HG03196 (cell line): ENCODE data around the gene DIP2B.
"Not testable (repeated sequence)": the region's sequence is repeated elsewhere in the genome, so short reads cannot be mapped to it uniquely, and the experiment has no call there.

Experiments used
- ATAC-seq: cut with Tn5 transposase; IDR thresholded peaks from one replicate; pipeline ENCODE4 v1.9.1; 2021; ENCODE audit not compliant: unreplicated experiment

Gene DIP2B

GRCh38 chr12:50547742-50548141, 43.0 kb downstream of the DIP2B start:
- no peak for ATAC-seq

- no peak for ATAC-seq
Measured at GRCh38 chr12:50549885-50550284, 45.1 kb downstream of the DIP2B start.

DNA sequence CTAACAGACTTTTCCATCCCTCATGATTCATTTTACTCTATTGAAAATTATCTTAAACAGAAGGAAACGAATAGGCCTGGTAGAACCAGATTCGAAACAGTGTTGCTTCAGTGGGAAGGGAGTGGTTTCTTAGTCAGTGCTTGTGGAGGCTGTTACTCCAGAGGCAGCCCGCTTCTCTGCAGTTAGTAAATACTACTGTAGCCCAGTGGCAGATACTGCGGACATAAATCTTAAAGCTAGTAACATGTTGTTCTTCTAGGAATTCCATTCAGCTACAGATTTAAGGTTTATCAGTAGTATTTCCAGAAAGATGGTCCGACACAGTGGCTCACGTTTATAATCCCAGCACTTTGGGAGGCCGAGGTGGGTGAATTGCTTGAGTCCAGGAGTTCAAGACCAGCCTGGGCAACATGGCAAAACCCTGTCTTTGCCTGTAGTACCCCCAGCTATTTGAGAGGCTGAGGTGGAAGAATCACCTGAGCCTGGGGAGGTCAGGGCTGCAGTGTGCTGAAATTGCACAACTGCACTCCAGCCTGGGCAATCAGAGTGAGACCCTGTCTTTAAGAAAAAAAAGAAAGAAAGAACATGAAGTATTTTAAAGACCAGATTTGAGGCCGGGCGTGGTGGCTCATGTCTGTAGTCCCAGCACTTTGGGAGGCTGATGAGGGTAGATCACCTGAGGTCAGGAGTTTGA, 45.9 kb downstream of the DIP2B start:
- no peak for ATAC-seq

DNA sequence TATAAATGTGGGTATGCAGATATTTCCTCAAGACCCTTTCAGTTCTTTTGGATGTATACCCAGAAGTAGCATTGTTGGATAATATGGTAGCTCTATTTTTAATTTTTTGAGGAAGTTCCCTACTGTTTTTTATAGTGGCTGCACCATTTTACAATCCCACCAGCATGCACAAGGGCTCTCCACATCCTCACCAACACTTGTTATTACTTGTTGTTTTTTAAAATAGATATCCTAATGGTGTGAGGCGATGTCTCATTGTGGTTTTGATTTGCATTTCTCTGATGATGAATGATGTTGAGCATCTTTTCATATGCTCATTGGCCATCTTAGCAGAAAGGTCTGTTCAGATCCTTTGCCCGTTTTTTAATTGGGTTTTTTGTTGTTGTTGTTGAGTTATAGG, 47.1 kb downstream of the DIP2B start:
- ATAC-seq: no peak

DNA sequence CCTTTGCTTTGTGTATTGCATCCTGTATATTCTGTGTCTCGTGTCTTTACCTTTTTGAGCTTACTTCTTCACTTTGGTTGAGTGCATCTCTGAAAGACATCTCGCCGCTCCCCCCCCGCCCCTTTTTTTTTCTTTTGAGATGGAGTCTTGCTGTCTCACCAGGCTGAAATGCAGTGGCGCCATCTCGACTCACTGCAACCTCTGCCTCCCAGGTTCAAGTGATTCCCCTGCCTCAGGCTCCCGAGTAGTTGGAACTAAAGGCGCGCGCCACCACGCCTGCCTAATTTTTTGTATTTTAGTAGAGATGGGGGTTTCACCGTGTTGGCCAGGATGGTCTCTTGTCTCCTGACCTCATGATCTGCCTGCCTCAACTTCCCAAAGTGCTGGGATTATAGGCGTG, 49.9 kb downstream of the DIP2B start:
- no peak for ATAC-seq

- ATAC-seq: no peak
Measured at GRCh38 chr12:50555471-50555885, 50.7 kb downstream of the DIP2B start.

- no peak for ATAC-seq
Measured at GRCh38 chr12:50556273-50556672, 51.5 kb downstream of the DIP2B start.

- not testable (repeated sequence) for ATAC-seq
Measured at GRCh38 chr12:50556796-50557195, 52.0 kb downstream of the DIP2B start.

- no peak for ATAC-seq
Measured at GRCh38 chr12:50557421-50557820, 52.6 kb downstream of the DIP2B start.

- no peak for ATAC-seq
Measured at GRCh38 chr12:50558970-50559369, 54.2 kb downstream of the DIP2B start.

GRCh38 chr12:50562520-50563433, 58.0 kb downstream of the DIP2B start:
- no peak for ATAC-seq

DNA sequence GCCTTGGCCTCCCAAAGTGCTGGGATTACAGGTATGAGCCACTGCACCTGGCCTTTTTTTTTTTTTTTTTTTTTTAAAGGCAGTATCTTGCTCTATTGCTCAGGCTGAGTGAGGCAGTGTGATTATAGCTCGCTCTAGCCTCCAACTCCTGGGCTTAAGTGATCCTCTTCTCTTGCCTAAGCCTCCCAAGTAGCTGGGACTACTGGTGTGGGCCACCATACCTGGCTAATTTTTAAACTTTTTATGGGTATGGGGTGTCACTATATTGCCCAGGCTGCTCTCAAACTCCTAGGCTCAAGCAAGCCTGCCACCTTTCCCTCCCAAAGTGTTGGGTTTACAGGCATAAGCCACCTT, 58.6 kb downstream of the DIP2B start:
- no peak for ATAC-seq

DNA sequence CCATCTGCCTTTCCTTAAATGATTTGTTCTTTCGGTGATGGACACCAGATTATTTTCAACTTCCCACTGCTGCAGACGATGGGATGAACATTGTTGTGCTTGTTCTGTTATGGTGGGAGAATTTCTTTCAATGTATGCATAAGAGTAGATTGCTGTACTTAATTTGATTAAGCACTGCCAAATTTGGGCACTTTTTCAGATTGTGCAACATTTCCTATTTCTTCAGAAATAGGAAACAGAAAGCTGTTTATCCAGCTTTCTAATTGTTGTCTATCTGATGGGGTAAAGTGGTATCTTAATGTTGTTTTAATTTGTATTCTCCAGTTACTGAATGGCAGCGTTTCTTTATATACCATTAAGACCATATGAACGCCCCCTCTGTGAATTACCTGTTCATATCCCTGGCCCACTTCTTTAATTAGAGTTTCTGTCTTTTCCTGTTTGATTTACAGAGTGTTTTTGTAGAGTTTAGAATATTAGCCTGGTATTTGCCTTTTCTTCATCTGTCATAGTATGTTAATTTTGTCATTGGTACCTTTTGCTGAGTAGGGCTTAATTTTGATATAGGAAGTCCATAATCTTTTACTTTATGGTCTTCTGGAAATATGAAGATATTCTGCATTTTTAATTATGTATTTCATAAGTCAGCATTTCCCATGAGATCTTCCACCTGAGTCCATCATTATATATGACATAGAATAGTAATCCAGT, 59.6 kb downstream of the DIP2B start:
- ATAC-seq: no peak

GRCh38 chr12:50564948-50565297, 60.1 kb downstream of the DIP2B start:
- ATAC-seq: no peak

DNA sequence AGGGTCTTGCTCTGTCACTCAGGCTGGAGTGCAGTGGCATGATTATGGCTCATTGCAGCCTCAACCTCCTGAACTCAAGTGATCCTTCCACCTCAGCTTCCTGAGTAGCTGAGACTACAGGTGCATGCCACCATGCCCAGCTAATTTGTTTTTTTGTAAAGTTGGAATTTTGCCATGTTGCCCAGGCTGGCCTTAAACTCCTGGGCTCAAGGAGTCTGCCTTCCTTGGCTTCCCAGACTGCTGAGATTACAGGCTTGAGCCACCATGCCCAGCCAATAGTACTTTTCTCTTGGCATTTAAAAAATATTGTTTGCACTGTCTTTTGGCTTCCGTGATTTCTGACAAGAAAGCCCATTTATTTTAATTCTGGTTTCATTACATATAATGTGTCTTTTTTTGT, 61.3 kb downstream of the DIP2B start:
- no peak for ATAC-seq

- no peak for ATAC-seq
Measured at GRCh38 chr12:50567926-50568325, 63.1 kb downstream of the DIP2B start.

DNA sequence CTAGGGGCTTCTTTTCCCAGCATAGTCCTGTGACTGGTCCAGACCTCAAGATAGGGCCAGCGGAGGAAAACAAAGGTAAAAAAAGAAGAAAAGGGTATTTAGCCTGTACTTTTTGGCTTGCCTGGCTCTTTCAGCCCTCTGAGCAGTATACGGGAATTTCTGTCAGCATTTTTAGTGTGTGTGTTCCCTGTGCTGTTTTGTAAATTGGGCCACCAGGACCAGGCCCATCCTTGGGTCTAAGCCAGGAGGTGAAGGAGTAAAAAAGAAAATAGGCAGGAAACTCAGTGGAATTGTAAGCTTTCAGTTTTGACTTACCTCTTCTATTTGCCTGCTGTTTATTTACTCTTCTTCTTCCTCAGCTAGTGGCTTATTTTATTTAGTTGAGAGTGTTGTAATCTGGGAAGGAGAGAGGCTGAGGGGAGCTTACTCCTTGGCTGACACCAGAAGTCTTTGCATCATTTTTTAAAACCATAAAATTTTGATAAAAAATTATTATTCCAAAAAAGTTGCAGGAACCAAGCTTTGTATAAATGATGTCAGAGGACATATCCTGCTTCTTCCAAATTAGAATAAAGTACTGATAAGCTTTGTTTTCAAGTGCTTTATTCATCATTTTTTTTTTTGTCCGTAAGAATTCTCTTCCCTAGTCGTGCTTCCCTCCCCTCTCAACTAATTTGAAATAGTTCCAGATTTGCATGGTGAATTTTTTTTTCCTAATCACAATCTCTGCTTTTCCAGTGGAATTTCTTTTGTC, 63.7 kb downstream of the DIP2B start:
- no peak for ATAC-seq

- ATAC-seq: no peak
Measured at GRCh38 chr12:50569321-50569720, 64.5 kb downstream of the DIP2B start.

DNA sequence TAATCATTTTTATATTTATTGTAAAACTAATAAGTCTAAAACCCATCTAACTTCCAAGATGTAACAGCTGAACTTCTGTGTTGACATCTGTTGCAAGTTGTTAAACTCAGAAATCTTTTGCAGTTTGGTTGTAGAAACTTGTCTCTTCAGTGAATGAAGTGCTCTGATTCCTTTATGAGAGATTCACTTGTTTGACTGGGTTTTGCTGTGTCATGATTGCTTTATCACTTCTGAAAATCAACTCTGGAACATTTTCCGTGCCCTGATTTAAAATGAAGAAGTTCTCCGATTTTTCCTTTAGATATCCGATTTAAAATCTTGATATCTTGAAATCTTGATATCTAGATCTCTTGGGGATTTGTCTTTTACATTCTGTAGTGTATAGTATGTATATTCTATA, 65.1 kb downstream of the DIP2B start:
- ATAC-seq: no peak

DNA sequence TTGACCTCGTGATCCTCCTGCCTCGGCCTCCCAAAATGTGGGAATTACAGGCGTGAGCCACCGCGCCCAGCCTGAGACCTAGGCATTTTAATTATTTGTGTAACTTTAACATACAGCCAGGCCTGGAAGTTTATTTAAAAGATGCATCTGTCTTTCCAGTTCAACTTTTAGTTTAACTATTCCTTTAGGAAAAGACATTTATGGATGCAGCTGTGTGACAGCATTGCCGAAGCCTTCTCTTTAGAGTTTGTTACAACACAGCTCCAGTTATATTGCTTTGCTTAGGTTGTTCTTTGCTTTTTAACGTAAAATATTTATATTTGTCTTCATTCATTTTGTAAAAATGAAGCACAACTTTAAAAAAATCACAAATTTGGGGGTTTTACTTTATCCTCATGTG, 67.0 kb downstream of the DIP2B start:
- no peak for ATAC-seq

DNA sequence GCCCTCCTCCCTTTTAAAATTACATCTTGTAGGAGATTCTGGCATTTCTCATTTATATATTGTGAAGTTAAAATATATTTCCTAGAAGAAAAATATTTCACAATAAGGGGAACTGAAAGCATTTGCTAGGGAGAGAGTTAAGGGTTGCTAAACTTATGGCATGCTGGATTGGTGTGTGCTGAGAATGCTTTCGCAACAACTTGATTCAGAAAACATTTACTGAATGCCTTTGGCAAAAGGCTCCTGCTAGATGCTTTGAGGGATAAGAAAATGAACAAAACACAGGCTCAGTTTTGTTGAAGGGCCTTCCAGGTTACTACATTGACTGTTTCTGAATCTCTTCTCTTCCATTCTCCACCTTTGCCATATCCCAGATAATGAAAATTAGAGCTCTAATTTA, 67.5 kb downstream of the DIP2B start:
- ATAC-seq: no peak
